Activated gamma-delta T cell treated with anti-CD3 and anti-CD28 coated beads, Interleukin-2, amount 50 U/mL, for 16 hours (primary cell): ENCODE measurements around the gene HSFX2.
"Not testable (repeated sequence)": the region's sequence is repeated elsewhere in the genome, so short reads cannot be mapped to it uniquely, and the experiment has no call there.

Experiments used
- DNase-seq: peaks from one replicate; pipeline ENCODE4 v3.0.0-alpha.2; 2020; ENCODE audit warnings: low read depth

The HSFX2 gene

GRCh38 chrX:149595214-149595613 lies at the start of gene HSFX2:
Gene HSFX2 (minus strand): TSS chrX:149595314. CDS start chrX:149594700, 614 bp downstream.
- DNase-seq, result not testable (repeated sequence)

GRCh38 chrX:149643496-149643895 lies 48.4 kb upstream of the HSFX2 start:
- no peak for DNase-seq

- no peak for DNase-seq
Observed at GRCh38 chrX:149641835-149642234, 46.7 kb upstream of the HSFX2 start.

- no peak for DNase-seq
Observed at GRCh38 chrX:149641432-149641831, 46.3 kb upstream of the HSFX2 start.

- DNase-seq, result no peak
Observed at GRCh38 chrX:149639568-149639967, 44.5 kb upstream of the HSFX2 start.

- DNase-seq, result no peak
Observed at GRCh38 chrX:149638860-149639259, 43.7 kb upstream of the HSFX2 start.

GRCh38 chrX:149633511-149633910 lies 38.4 kb upstream of the HSFX2 start:
- no peak for DNase-seq

GRCh38 chrX:149631234-149632165 lies 36.4 kb upstream of the HSFX2 start, which contains the start of gene TMEM185A:
Gene TMEM185A (minus strand): TSS chrX:149631792. CDS start chrX:149631580, 212 bp downstream.
- DNase-seq, result peak; percentile 47

- DNase-seq, result no peak
Observed at GRCh38 chrX:149630681-149631233, 35.6 kb upstream of the HSFX2 start.

GRCh38 chrX:149629730-149630387 lies 34.7 kb upstream of the HSFX2 start:
- no peak for DNase-seq

- DNase-seq, result no peak
Observed at GRCh38 chrX:149628768-149629167, 33.7 kb upstream of the HSFX2 start.

GRCh38 chrX:149628280-149628679 lies 33.2 kb upstream of the HSFX2 start:
- DNase-seq, result no peak

- DNase-seq, result not testable (repeated sequence)
Observed at GRCh38 chrX:149626829-149627228, 31.7 kb upstream of the HSFX2 start.

- not testable (repeated sequence) for DNase-seq
Observed at GRCh38 chrX:149619662-149620061, 24.5 kb upstream of the HSFX2 start.

- no peak for DNase-seq
Observed at GRCh38 chrX:149618871-149619270, 23.8 kb upstream of the HSFX2 start.

- no peak for DNase-seq
Observed at GRCh38 chrX:149611623-149612175, 16.6 kb upstream of the HSFX2 start.

- no peak for DNase-seq
Observed at GRCh38 chrX:149610511-149610910, 15.4 kb upstream of the HSFX2 start.

- no peak for DNase-seq
Observed at GRCh38 chrX:149607699-149608098, 12.6 kb upstream of the HSFX2 start.

GRCh38 chrX:149605248-149605885 lies 10.3 kb upstream of the HSFX2 start:
- not testable (repeated sequence) for DNase-seq

GRCh38 chrX:149598603-149599002 lies 3.5 kb upstream of the HSFX2 start:
- not testable (repeated sequence) for DNase-seq

- not testable (repeated sequence) for DNase-seq
Observed at GRCh38 chrX:149595943-149596342, 829 bp upstream of the HSFX2 start.

GRCh38 chrX:149590993-149591392 lies 4.1 kb downstream of the HSFX2 start:
- not testable (repeated sequence) for DNase-seq
